CD4-positive, alpha-beta T cell (primary cell): ENCODE results near the gene CEPT1. TPM values are rescaled to one million over a fixed set of nuclear protein-coding genes. Genes with fewer than 3 reads are reported as not detected.
A peak's percentile ranks its signal among the peaks of the same experiment; 100 is the strongest.

Source experiments
- ATAC-seq: fragments of 200-7000 bp; cut with Tn5 transposase; one replicate; pipeline ENCODE4 v1.10.0; 2022; ENCODE audit warnings: mild to moderate bottlenecking; ENCODE audit not compliant: poor library complexity
- CTCF ChIA-PET: fragments of 350-600 bp; sonication (Branson Sonifier 250); formaldehyde crosslinking; loops from one replicate; lab custom pipeline; 2021; ENCODE audit warnings: antibody characterized with exemption, inconsistent platforms; lab: Charles Lee
- POLR2A ChIA-PET: fragments of 350-600 bp; sonication (Branson Sonifier 250); formaldehyde crosslinking; loops from one replicate; lab custom pipeline; 2021; ENCODE audit warnings: antibody characterized with exemption, inconsistent platforms; lab: Charles Lee
- DNase-seq, 14 experiments: peaks; one replicate each; pipeline ENCODE4 v3.0.0-alpha.2; 2013 to 2020; ENCODE audit warnings: mixed read lengths in 2 of 14
- H3K27ac ChIP-seq, 2 donors: one replicate each; pipeline versions ENCODE4 v1.5.1 to v1.7.0; 2013; ENCODE audit warnings: low read length in 2 of 2, low read depth in 1 of 2, mild to moderate bottlenecking in 1 of 2
- H3K27me3 ChIP-seq, 2 experiments: 1 replicate in 1 of 2; 2 replicates in 1 of 2; pipeline versions ENCODE4 v1.6.1 to v1.7.0; 2013; ENCODE audit warnings: low read length in 2 of 2, control low read depth in 1 of 2, mild to moderate bottlenecking in 1 of 2, moderate library complexity in 1 of 2; ENCODE audit not compliant: insufficient read depth in 2 of 2, control insufficient read depth in 1 of 2
- H3K36me3 ChIP-seq: one replicate; pipeline ENCODE4 v1.6.1; 2013; ENCODE audit warnings: low read length, control low read depth; ENCODE audit not compliant: insufficient read depth
- H3K4me1 ChIP-seq: one replicate; pipeline ENCODE4 v1.6.1; 2013; ENCODE audit warnings: low read length, control low read depth; ENCODE audit not compliant: insufficient read depth
- H3K4me3 ChIP-seq: one replicate; pipeline ENCODE4 v1.5.1; 2013; ENCODE audit warnings: mild to moderate bottlenecking, low read length, moderate library complexity
- H3K9me3 ChIP-seq, 2 experiments: 1 replicate in 1 of 2; 2 replicates in 1 of 2; pipeline versions ENCODE4 v1.6.1 to v1.7.0; 2013; ENCODE audit warnings: low read length in 2 of 2, mild to moderate bottlenecking in 2 of 2, control low read depth in 1 of 2, moderate library complexity in 1 of 2; ENCODE audit not compliant: control insufficient read depth in 1 of 2, insufficient read depth in 1 of 2
- H3K27ac Mint-ChIP-seq: one replicate; pipeline ENCODE4 v1.8.0; 2020; ENCODE audit warnings: mixed read lengths
- H3K27me3 Mint-ChIP-seq: one replicate; pipeline ENCODE4 v1.8.0; 2021; ENCODE audit warnings: mixed read lengths
- H3K36me3 Mint-ChIP-seq: one replicate; pipeline ENCODE4 v1.8.0; 2021; ENCODE audit warnings: low read depth, mixed read lengths
- H3K4me1 Mint-ChIP-seq: one replicate; pipeline ENCODE4 v1.8.0; 2021; ENCODE audit warnings: low read depth, mixed read lengths
- H3K4me3 Mint-ChIP-seq: one replicate; pipeline ENCODE4 v1.8.0; 2020; ENCODE audit warnings: mild to moderate bottlenecking, mixed read lengths
- H3K9me3 Mint-ChIP-seq: one replicate; pipeline ENCODE4 v1.8.0; 2020; ENCODE audit warnings: mixed read lengths
- intact Hi-C, 2 experiments: fragments of 100-400 bp; cut with DNase I in 1 of 2; cut with micrococcal nuclease in 1 of 2; formaldehyde crosslinking; loops; one replicate each; pipeline versions ENCODE4 v1.15.1 to v1.9.0; 2023 to 2025; cut with DNase I, micrococcal nuclease
- total RNA-seq, 174 experiments: library from RNA in 2 of 174; stranded (reverse) in 2 of 174; gene quantifications; one replicate each; pipeline ENCODE4 v1.2.3 and lab custom pipeline; 2021 to 2026
- TF ChIP-seq, protein P1 (sequence below): fragments of 200-600 bp; IDR thresholded peaks from one replicate; pipeline ENCODE4 v1.8.0; 2022; ENCODE audit warnings: antibody characterized with exemption, mild to moderate bottlenecking

The CEPT1 gene
- total RNA-seq, 2 experiments from 2014 or later, result 25.0 to 27.2 TPM

DNA sequence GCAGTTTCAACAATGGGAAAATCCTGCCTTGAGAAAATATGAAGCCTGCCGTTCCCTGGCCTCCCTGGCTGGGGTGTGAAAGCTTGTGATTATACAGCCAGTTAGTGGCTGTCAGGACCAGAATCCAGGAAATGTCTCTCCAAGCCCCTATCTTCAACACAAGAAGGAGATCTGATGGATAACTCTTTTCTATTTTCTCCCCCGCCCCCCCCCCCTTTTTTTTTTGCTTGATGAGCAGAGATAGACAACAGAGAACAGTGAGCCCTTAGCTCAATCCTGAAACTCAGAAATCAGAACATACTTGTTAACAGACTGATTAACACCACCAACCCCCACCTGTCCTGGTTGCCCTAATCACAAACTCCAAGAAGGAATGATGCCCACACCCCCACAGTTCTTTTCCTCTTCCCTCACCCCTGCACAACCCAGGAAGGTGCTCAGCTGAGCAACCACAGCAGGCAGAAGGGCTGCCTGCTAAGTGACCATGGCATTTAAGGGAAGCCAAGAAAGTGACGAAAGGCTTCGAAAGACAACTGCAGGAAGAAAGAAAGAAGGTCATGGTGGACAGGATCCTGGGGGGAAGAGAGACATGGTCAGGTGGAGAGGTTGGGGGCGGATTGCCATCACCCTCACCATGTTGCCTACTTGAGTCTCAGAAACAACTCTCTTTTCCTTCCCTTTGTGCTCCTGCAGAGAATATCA, 72.8 kb downstream of the CEPT1 start:
- ChIA-PET CTCF (interaction anchor here (0.6 to 0.9 kb wide), 2 partner anchors 9 to 10 kb away, joined by 3 to 5 read pairs; no protein-coding TSS in a partner anchor), POLR2A (interaction anchor here (22.0 kb wide), 1 partner anchor 15 kb away, joined by 756 read pairs; the partner anchor contains the start of gene DENND2D)
- no peak overlapping the region for H3K27ac ChIP-seq
- peaks cover 10% of the 10 kb centered on the region for H3K9me3 Mint-ChIP-seq
- H3K4me3 Mint-ChIP-seq, result peak overlapping the region; percentile 80
- peak overlapping the region; percentile 98 for H3K27ac Mint-ChIP-seq
- ATAC-seq, result no peak
- H3K36me3 ChIP-seq, result no peaks in the 10 kb centered on the region
- peaks cover 23% of the 10 kb centered on the region for H3K36me3 Mint-ChIP-seq
- peaks cover 5% of the 10 kb centered on the region for H3K27me3 Mint-ChIP-seq
- intact Hi-C loops, result loop anchor here in 1 of 2 experiments (10.0 kb wide), 1 partner anchor 402 kb away; the partner anchor contains the start of gene RAP1A
- TF ChIP-seq, protein P1, sequence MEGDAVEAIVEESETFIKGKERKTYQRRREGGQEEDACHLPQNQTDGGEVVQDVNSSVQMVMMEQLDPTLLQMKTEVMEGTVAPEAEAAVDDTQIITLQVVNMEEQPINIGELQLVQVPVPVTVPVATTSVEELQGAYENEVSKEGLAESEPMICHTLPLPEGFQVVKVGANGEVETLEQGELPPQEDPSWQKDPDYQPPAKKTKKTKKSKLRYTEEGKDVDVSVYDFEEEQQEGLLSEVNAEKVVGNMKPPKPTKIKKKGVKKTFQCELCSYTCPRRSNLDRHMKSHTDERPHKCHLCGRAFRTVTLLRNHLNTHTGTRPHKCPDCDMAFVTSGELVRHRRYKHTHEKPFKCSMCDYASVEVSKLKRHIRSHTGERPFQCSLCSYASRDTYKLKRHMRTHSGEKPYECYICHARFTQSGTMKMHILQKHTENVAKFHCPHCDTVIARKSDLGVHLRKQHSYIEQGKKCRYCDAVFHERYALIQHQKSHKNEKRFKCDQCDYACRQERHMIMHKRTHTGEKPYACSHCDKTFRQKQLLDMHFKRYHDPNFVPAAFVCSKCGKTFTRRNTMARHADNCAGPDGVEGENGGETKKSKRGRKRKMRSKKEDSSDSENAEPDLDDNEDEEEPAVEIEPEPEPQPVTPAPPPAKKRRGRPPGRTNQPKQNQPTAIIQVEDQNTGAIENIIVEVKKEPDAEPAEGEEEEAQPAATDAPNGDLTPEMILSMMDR, result no peak
- no peaks in the 10 kb centered on the region for H3K27me3 ChIP-seq
- H3K4me3 ChIP-seq, result no peak overlapping the region
- no peak for DNase-seq
- H3K4me1 ChIP-seq, result peaks cover 59% of the 10 kb centered on the region
- peaks cover 93% of the 10 kb centered on the region for H3K4me1 Mint-ChIP-seq
- H3K9me3 ChIP-seq, result no peaks in the 10 kb centered on the region

DNA sequence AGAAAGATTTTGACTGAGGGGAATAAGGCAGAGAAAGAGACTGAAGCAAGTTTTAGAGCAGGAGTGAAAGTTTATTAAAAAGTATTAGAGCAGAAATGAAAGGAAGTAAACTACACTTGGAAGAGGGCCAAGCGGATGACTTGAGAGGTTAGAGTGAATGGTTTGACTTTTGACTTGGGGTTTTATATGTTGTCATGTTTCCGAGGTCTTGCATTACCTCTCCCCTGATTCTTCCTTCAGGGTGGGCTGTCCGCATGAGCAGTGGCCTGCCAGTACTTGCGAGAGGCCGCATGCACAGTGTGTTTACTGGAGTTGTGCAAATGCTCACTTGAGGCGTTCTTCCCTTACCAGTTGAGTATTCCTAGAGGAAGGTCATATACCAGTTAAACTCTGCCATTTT, 73.4 kb downstream of the CEPT1 start:
- H3K36me3 ChIP-seq, result no peaks in the 10 kb centered on the region
- Mint-ChIP-seq H3K36me3 (peaks cover 23% of the 10 kb centered on the region), H3K27ac (peak overlapping the region; percentile 98), H3K27me3 (peaks cover 5% of the 10 kb centered on the region), H3K4me3 (peak overlapping the region; percentile 80), H3K9me3 (peaks cover 10% of the 10 kb centered on the region), H3K4me1 (peaks cover 93% of the 10 kb centered on the region)
- H3K4me1 ChIP-seq, result peaks cover 65% of the 10 kb centered on the region
- TF ChIP-seq, protein P1, result no peak
- no peak overlapping the region for H3K4me3 ChIP-seq
- intact Hi-C loops, result loop anchor here in 1 of 2 experiments (10.0 kb wide), 1 partner anchor 401 kb away; the partner anchor contains the start of gene RAP1A
- ATAC-seq (no peak), DNase-seq (peak in 4 of 14 experiments; percentile 57 to 66 (median 64))
- no peak overlapping the region for H3K27ac ChIP-seq
- ChIA-PET POLR2A (interaction anchor here (1.3 to 22.0 kb wide), 3 partner anchors 14 to 426 kb away, joined by 4 to 756 read pairs (median 99); partner anchors contain the start of genes CHI3L2 and DENND2D), CTCF (interaction anchor here (10.9 kb wide), 1 partner anchor 14 kb away, joined by 135 read pairs; the partner anchor contains the start of gene DENND2D)
- no peaks in the 10 kb centered on the region for H3K27me3 ChIP-seq
- H3K9me3 ChIP-seq, result no peaks in the 10 kb centered on the region

DNA sequence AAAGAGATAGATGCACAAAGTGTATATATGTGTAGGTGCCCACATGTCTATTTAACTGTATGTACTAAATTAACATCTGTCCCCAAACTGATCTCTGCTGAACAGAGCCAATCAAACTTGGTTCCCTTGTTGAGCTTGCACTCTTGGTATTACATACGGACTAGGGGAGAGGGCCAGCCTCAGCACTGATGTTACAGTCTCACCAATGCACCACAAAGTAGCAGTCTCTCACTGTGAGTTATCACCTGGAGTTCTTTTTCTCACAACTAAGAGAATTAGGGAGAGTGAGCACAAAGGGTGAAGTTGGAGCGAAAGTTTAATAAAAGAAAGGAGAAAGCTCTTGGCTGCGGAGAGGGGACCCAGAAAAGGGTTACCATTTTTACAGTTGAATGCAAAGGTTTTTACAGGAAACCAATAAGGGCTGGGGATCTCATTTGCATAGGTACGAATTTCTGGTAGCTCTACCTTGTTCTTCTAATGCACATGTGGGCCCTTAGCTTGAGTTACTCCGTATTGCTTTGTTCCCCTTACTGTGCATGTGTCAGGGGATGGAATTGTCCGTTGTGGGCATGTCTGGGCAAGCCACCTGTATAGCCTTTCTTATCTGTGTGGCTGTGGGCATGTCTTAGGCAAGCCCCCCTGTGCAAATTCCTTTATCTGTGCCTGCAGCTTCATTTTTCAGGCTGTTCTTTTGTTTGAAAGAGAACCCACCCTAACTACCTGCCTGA, 74.2 kb downstream of the CEPT1 start:
- peaks cover 23% of the 10 kb centered on the region for H3K36me3 Mint-ChIP-seq
- no peak overlapping the region for H3K4me3 ChIP-seq
- H3K36me3 ChIP-seq, result no peaks in the 10 kb centered on the region
- peak overlapping the region; percentile 76 to 88 for H3K27ac ChIP-seq
- H3K4me1 Mint-ChIP-seq, result peaks cover 94% of the 10 kb centered on the region
- ATAC-seq (no peak), DNase-seq (peak in 1 of 14 experiments; percentile 12)
- peak overlapping the region; percentile 80 for H3K4me3 Mint-ChIP-seq
- H3K27ac Mint-ChIP-seq, result peak overlapping the region; percentile 98
- CTCF ChIA-PET, result interaction anchor here (1.1 to 10.9 kb wide), 2 partner anchors 8 to 15 kb away, joined by 4 to 135 read pairs; partner anchors contain the start of gene DENND2D
- TF ChIP-seq, protein P1, result no peak
- peaks cover 69% of the 10 kb centered on the region for H3K4me1 ChIP-seq
- no peaks in the 10 kb centered on the region for H3K9me3 ChIP-seq
- H3K27me3 ChIP-seq, result no peaks in the 10 kb centered on the region
- H3K9me3 Mint-ChIP-seq, result peaks cover 13% of the 10 kb centered on the region
- POLR2A ChIA-PET, result interaction anchor here (0.8 to 22.0 kb wide), 11 partner anchors 7 to 427 kb away, joined by 3 to 756 read pairs (median 12); partner anchors contain the start of genes CEPT1, CHI3L2, DENND2D and DRAM2
- intact Hi-C loops, result loop anchor here in 1 of 2 experiments (10.0 kb wide), 1 partner anchor 401 kb away; the partner anchor contains the start of gene RAP1A
- peaks cover 5% of the 10 kb centered on the region for H3K27me3 Mint-ChIP-seq
